Liver (tissue), 3 donors: ENCODE measurements around the gene ENDOU.
A peak's percentile ranks its signal among the peaks of the same experiment; 100 is the strongest.

Experiments
- ATF3 ChIP-seq: IDR thresholded peaks from 2 replicates; pipeline ENCODE4 v1.6.1; 2016; ENCODE audit warnings: antibody characterized with exemption
- CTCF ChIP-seq: fragments of 150-350 bp; IDR thresholded peaks from 2 replicates; pipeline ENCODE4 v1.5.1; 2017; ENCODE audit warnings: improper control_type of control experiment, low read depth, low read length; ENCODE audit not compliant: missing input control
- FOXA1 ChIP-seq: IDR thresholded peaks from 2 replicates; pipeline ENCODE4 v1.6.1; 2016; ENCODE audit warnings: antibody characterized with exemption
- GABPA ChIP-seq, 2 donors: IDR thresholded peaks in 1 of 2; conservative IDR thresholded peaks in 1 of 2; 2 replicates each; pipeline ENCODE4 v1.6.1; 2016; ENCODE audit warnings: antibody characterized with exemption in 2 of 2, mild to moderate bottlenecking in 1 of 2, moderate library complexity in 1 of 2
- MAX ChIP-seq: IDR thresholded peaks from 2 replicates; pipeline ENCODE4 v1.6.1; 2016; ENCODE audit warnings: antibody characterized with exemption
- RAD21 ChIP-seq, 2 donors: IDR thresholded peaks; 2 replicates each; pipeline ENCODE4 v1.6.1; 2016; ENCODE audit warnings: antibody characterized with exemption in 2 of 2, mild to moderate bottlenecking in 2 of 2
- TAF1 ChIP-seq: conservative IDR thresholded peaks from 2 replicates; pipeline ENCODE4 v1.6.1; 2016; ENCODE audit warnings: antibody characterized with exemption, mild to moderate bottlenecking
- ZBTB33 ChIP-seq: IDR thresholded peaks from 2 replicates; pipeline ENCODE4 v1.6.1; 2016; ENCODE audit warnings: antibody characterized with exemption
- donor health status: healthy.
- donor health status: healthy.

- TF ChIP-seq CTCF (peak; percentile 70), MAX (no peak), GABPA (IDR thresholded peaks at IDR 0.05 in 1 of 2, conservative IDR thresholded peaks at IDR 0.05 in 1 of 2) (no peak), ATF3 (no peak), TAF1 (no peak), RAD21 (IDR thresholded peaks at IDR 0.05) (peak; percentile 91), ZBTB33 (no peak), FOXA1 (no peak)
Measured at GRCh38 chr12:47715393-47715876, 9.9 kb downstream of the ENDOU start.
